Kidney (tissue), 22 donors: ENCODE results near the gene SPANXN4. TPM values are rescaled to one million over a fixed set of nuclear protein-coding genes. Genes with fewer than 3 reads are reported as not detected.

Experiments used
- DNase-seq, 5 donors: peaks; one replicate each; pipeline ENCODE4 v3.0.0-alpha.2; 2013 to 2020
- FAIRE-seq: peaks from 2 replicates; lab custom pipeline; 2012; peaks lifted over from hg19 to GRCh38; lab: Jason Lieb, UNC
- H3K27ac ChIP-seq, 2 donors: one replicate each; pipeline ENCODE4 v1.7.0; 2013; ENCODE audit warnings: low read depth in 2 of 2, low read length in 2 of 2, inconsistent platforms in 1 of 2
- H3K27me3 ChIP-seq: one replicate; pipeline ENCODE4 v1.7.1; 2013; ENCODE audit warnings: low read length, inconsistent platforms; ENCODE audit not compliant: control insufficient read depth, insufficient read depth
- H3K36me3 ChIP-seq, 3 donors: one replicate each; pipeline versions ENCODE4 v1.7.0 to v1.7.1; 2013; ENCODE audit warnings: low read length in 3 of 3, control low read depth in 1 of 3, inconsistent platforms in 1 of 3; ENCODE audit not compliant: insufficient read depth in 3 of 3, control insufficient read depth in 2 of 3
- H3K4me1 ChIP-seq, 3 donors: one replicate each; pipeline versions ENCODE4 v1.7.0 to v1.7.1; 2013; ENCODE audit warnings: low read length in 3 of 3, inconsistent platforms in 1 of 3, low read depth in 1 of 3; ENCODE audit not compliant: control insufficient read depth in 2 of 3, insufficient read depth in 2 of 3
- H3K4me3 ChIP-seq, 3 donors: one replicate each; pipeline versions ENCODE4 v1.7.0 to v1.8.1; 2013; ENCODE audit warnings: low read length in 3 of 3, control low read depth in 1 of 3, inconsistent platforms in 1 of 3
- H3K9ac ChIP-seq, 3 donors: one replicate each; pipeline versions ENCODE4 v1.7.0 to v1.7.1; 2013; ENCODE audit warnings: low read length in 3 of 3, control low read depth in 1 of 3, inconsistent platforms in 1 of 3
- H3K9me3 ChIP-seq, 3 donors: one replicate each; pipeline versions ENCODE4 v1.7.0 to v1.7.1; 2013; ENCODE audit warnings: low read length in 3 of 3, control low read depth in 1 of 3, inconsistent platforms in 1 of 3; ENCODE audit not compliant: control insufficient read depth in 2 of 3, insufficient read depth in 1 of 3
- CTCF ChIP-seq: IDR thresholded peaks from 3 replicates; pipeline ENCODE4 v1.5.1; 2012; ENCODE audit warnings: mild to moderate bottlenecking, moderate library complexity, borderline replicate concordance; ENCODE audit not compliant: insufficient read depth; ENCODE audit errors: extremely low read depth
- intact Hi-C: fragments of 100-400 bp; cut with DNase I; formaldehyde crosslinking; loops from one replicate; pipeline ENCODE4 v1.11.1; 2022
- long read RNA-seq, 10 donors: library from polyadenylated mRNA in 1 of 10; unstranded in 1 of 10; transcript quantifications; one replicate each; pipeline ENCODE4 v2.0.0 and lab custom pipeline, GENCODE V29; 2021 to 2026
- polyA plus RNA-seq: library from polyadenylated mRNA; stranded (reverse); fragments of 350-450 nt; fragmentation: Illumina TruSeq; extraction: RNeasy Lipid Tissue Mini Kit (QIAGEN cat#74804); gene quantifications from one replicate; pipeline ENCODE4 v1.2.3, GENCODE V29; 2014; ENCODE audit warnings: low read depth, low replicate concordance; ENCODE audit not compliant: insufficient read depth
- total RNA-seq: library from RNA; stranded (reverse); fragmentation: NEBNext Ultra II Directional; extraction: Animal tissue kit (Norgen Biotek cat#: 25700); gene quantifications from one replicate; pipeline ENCODE4 v1.2.1, GENCODE V29; 2021
- donor health status: control.
- donor health status: control.
- donor health status: control.
- donor health status: control.
- donor health status: control.
- donor health status: DM: yes; HTN: yes; CAD: no.
- donor health status: Normal renal cell carcinoma (clear cell type).

Gene SPANXN4, protein sequence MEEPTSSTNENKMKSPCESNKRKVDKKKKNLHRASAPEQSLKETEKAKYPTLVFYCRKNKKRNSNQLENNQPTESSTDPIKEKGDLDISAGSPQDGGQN
- not detected for total RNA-seq
- not detected for polyA plus RNA-seq
- long read RNA-seq, donor 1: 0 reads
- long read RNA-seq, donor 2: 0 reads
- long read RNA-seq, donor 3: 0 reads
- long read RNA-seq, donor 4: 0 reads
- long read RNA-seq, donor 5: 0 reads
- long read RNA-seq, donor 6: 0 reads
- long read RNA-seq, donor 7: 0 reads
- long read RNA-seq, donor 8: 0 reads
- long read RNA-seq, donor 9: 0 reads
- long read RNA-seq, donor 10: 0 reads

GRCh38 chrX:143025628-143026027, at the start of gene SPANXN4:
Gene SPANXN4 (plus strand): TSS chrX:143025928. CDS start chrX:143026015, 87 bp downstream.
- Histone ChIP-seq H3K9ac (no peak within 1 kb of the TSS), H3K9me3 (no peaks in the 10 kb centered on the region), H3K4me3 (no peak within 1 kb of the TSS), H3K27me3 (no peaks in the 10 kb centered on the region), H3K27ac (no peak within 1 kb of the TSS), H3K36me3 (no peaks in the 10 kb centered on the region), H3K4me1 (no peaks in the 10 kb centered on the region)
- DNase-seq (no peak), FAIRE-seq (no peak)
- intact Hi-C loops: no loop called here
- no peak for TF ChIP-seq CTCF

- DNase-seq (no peak), FAIRE-seq (peak; percentile 33)
- TF ChIP-seq CTCF: no peak
- Histone ChIP-seq H3K4me1 (no peaks in the 10 kb centered on the region), H3K27ac (no peak overlapping the region), H3K9me3 (no peaks in the 10 kb centered on the region), H3K9ac (no peak overlapping the region), H3K4me3 (no peak overlapping the region), H3K27me3 (no peaks in the 10 kb centered on the region), H3K36me3 (no peaks in the 10 kb centered on the region)
- intact Hi-C loops: no loop called here
Measured at GRCh38 chrX:142977128-142977914, 48.4 kb upstream of the SPANXN4 start.

- intact Hi-C loops: no loop called here
- H3K27ac ChIP-seq: no peak overlapping the region
- H3K4me3 ChIP-seq: no peak overlapping the region
- FAIRE-seq (no peak), DNase-seq (no peak)
- H3K4me1 ChIP-seq: no peaks in the 10 kb centered on the region
- H3K9me3 ChIP-seq: no peaks in the 10 kb centered on the region
- no peaks in the 10 kb centered on the region for H3K27me3 ChIP-seq
- no peak overlapping the region for H3K9ac ChIP-seq
- no peaks in the 10 kb centered on the region for H3K36me3 ChIP-seq
- TF ChIP-seq CTCF: no peak
Measured at GRCh38 chrX:142978130-142978684, 47.5 kb upstream of the SPANXN4 start.
